PFSK-1 (cell line): Measurements from ENCODE around the gene CRB1.

Experiments
- REST ChIP-seq, 2 experiments: IDR thresholded peaks; 2 replicates each; pipeline versions ENCODE4 v1.6.1 to v1.8.0; 2011 to 2012; ENCODE audit warnings: low read depth in 2 of 2, low read length in 2 of 2, control low read depth in 1 of 2, inconsistent platforms in 1 of 2, mild to moderate bottlenecking in 1 of 2, moderate library complexity in 1 of 2; ENCODE audit not compliant: insufficient read depth in 1 of 2
- SIN3A ChIP-seq: IDR thresholded peaks from 2 replicates; pipeline ENCODE4 v1.6.1; 2012; ENCODE audit warnings: mild to moderate bottlenecking, low read length, moderate library complexity, borderline replicate concordance; ENCODE audit not compliant: insufficient read depth

DNA sequence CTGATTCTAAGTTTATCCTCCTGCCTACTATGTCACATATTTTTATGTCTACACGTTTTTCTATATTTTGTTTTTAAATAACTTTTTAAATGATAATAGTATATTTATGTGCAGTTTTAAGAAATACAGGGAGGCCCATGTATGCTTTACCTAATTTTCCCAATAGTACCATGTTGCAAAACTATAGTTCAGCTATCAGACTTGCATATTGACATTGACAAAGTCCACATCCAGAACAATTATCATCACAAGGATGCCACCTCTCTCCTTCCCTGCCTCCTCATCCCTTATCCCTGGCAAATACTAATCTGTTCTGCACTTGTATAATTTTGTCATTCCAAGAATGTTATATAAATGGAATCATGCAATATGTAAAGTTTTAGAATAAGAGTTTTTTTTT lies 90.9 kb downstream of the CRB1 start:
- TF ChIP-seq SIN3A (no peak), REST (IDR thresholded peaks at IDR 0.05; ENCODE audit: insufficient read depth in 1 of 2, low read depth in 2 of 2, low read length in 2 of 2) (no peak)
